Testis (tissue), 2 donors: Measurements from ENCODE around the gene TBL1XR1.

Experiments used
- POLR2A ChIP-seq: fragments of 450-650 bp; IDR thresholded peaks from one replicate; pipeline ENCODE4 v1.6.1; 2017; ENCODE audit warnings: antibody characterized with exemption, mild to moderate bottlenecking, moderate library complexity
- TF ChIP-seq, protein P1 (sequence below), 3 experiments: fragments of 450-650 bp in 2 of 3; fragments of 200-600 bp in 1 of 3; sonication (generic) in 1 of 3; IDR thresholded peaks; one replicate each; pipeline ENCODE4 v1.5.1; 2016 to 2019; ENCODE audit warnings: antibody characterized with exemption in 3 of 3, mild to moderate bottlenecking in 2 of 3, moderate library complexity in 1 of 3

DNA sequence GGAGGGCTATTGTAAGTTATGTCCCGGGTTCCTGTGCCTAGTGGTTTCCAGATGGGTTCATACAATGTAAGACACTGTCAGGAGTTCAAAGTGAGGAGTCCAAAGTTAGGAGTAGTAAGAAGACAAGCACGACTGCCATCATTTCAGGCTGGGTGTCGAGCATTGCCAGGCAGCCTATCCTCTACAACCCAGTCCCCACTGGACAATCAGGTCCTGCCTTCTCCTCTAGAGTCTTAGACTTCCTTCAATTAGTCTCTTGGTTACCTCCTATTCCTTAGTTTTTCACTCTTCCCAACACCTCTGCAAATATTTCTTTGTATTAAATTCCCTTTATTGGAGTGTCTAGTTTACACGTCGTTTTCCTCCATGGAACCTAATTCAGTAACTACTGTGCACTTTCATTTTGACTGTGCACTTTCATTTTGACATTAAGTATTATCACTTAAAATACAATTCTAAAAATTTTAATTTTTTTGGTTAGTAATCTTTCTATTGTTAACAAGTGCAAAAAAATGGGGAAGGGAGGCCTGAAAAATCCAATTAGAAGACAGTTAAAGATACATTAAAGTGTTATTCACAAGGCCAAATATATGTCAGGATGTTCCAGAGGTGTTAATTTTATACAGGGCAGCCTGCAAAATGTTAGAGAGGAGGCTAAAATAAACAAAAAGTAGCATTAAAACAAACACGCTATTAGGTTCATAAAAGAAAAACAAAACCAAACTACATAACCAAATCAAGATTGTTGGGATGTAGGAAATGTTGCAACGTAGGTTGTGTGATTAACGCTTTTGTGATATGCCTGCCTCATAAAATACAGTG is 155.3 kb downstream of the TBL1XR1 start:
- TF ChIP-seq, protein P1, sequence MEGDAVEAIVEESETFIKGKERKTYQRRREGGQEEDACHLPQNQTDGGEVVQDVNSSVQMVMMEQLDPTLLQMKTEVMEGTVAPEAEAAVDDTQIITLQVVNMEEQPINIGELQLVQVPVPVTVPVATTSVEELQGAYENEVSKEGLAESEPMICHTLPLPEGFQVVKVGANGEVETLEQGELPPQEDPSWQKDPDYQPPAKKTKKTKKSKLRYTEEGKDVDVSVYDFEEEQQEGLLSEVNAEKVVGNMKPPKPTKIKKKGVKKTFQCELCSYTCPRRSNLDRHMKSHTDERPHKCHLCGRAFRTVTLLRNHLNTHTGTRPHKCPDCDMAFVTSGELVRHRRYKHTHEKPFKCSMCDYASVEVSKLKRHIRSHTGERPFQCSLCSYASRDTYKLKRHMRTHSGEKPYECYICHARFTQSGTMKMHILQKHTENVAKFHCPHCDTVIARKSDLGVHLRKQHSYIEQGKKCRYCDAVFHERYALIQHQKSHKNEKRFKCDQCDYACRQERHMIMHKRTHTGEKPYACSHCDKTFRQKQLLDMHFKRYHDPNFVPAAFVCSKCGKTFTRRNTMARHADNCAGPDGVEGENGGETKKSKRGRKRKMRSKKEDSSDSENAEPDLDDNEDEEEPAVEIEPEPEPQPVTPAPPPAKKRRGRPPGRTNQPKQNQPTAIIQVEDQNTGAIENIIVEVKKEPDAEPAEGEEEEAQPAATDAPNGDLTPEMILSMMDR (IDR thresholded peaks at IDR 0.05) = no peak
- TF ChIP-seq POLR2A = no peak
